ENCODE data around the gene WWOX. TPM values are rescaled to one million over a fixed set of nuclear protein-coding genes. Genes with fewer than 3 reads are reported as not detected.
"Not testable (repeated sequence)": the region's sequence is repeated elsewhere in the genome, so short reads cannot be mapped to it uniquely, and the experiment has no call there.

WWOX gene
- total RNA-seq, 3 donors from 2014 or later = 11.7 to 18.0 (median 13.8) TPM

- Histone ChIP-seq H3K4me3 (no peak overlapping the region), H3K9me3 (peaks cover 3% of the 10 kb centered on the region), H3K4me1 (ENCODE audit: low read depth) (peaks cover 7% of the 10 kb centered on the region), H3K36me3 (ENCODE audit: low read depth) (no peaks in the 10 kb centered on the region)
- no peak for ATAC-seq
- no peak for DNase-seq
- TF ChIP-seq CTCF (IDR thresholded peaks at IDR 0.05) = no peak
- intact Hi-C loops (cut with DNase I, micrococcal nuclease) = no loop called here
These were observed 951.9 kb downstream of the WWOX start for GRCh38 chr16:79051313-79051712.

- H3K4me1 ChIP-seq (ENCODE audit: low read depth); H3K36me3 ChIP-seq (ENCODE audit: low read depth); DNase-seq; H3K9me3 ChIP-seq; H3K4me3 ChIP-seq; ATAC-seq; intact Hi-C loops (cut with DNase I, micrococcal nuclease): not testable (repeated sequence)
These were observed 952.7 kb downstream of the WWOX start for GRCh38 chr16:79052198-79052597.

GRCh38 chr16:79053577-79053976, 954.1 kb downstream of the WWOX start:
- TF ChIP-seq CTCF (IDR thresholded peaks at IDR 0.05) = no peak
- DNase-seq = no peak
- H3K4me1 ChIP-seq (ENCODE audit: low read depth) = peaks cover 7% of the 10 kb centered on the region
- no peak overlapping the region for H3K4me3 ChIP-seq
- no peaks in the 10 kb centered on the region for H3K36me3 ChIP-seq (ENCODE audit: low read depth)
- ATAC-seq = no peak
- H3K9me3 ChIP-seq = peaks cover 3% of the 10 kb centered on the region
- intact Hi-C loops (cut with DNase I, micrococcal nuclease) = no loop called here

- H3K9me3 ChIP-seq = peaks cover 3% of the 10 kb centered on the region
- ATAC-seq (peak; percentile 62), DNase-seq (peak in 1 of 3 donors; percentile 30)
- intact Hi-C loops (cut with DNase I, micrococcal nuclease) = no loop called here
- H3K36me3 ChIP-seq (ENCODE audit: low read depth) = no peaks in the 10 kb centered on the region
- H3K4me1 ChIP-seq (ENCODE audit: low read depth) = peaks cover 7% of the 10 kb centered on the region
- no peak overlapping the region for H3K4me3 ChIP-seq
- no peak for TF ChIP-seq CTCF (IDR thresholded peaks at IDR 0.05)
These were observed 954.9 kb downstream of the WWOX start for GRCh38 chr16:79054211-79054984.

GRCh38 chr16:79055251-79055970, 956.0 kb downstream of the WWOX start:
- Histone ChIP-seq H3K36me3 (ENCODE audit: low read depth) (no peaks in the 10 kb centered on the region), H3K9me3 (peaks cover 3% of the 10 kb centered on the region), H3K4me3 (no peak overlapping the region), H3K4me1 (ENCODE audit: low read depth) (peaks cover 7% of the 10 kb centered on the region)
- peak; percentile 60 for ATAC-seq
- no peak for TF ChIP-seq CTCF (IDR thresholded peaks at IDR 0.05)
- intact Hi-C loops (cut with DNase I, micrococcal nuclease) = no loop called here
- DNase-seq = no peak

- intact Hi-C loops (cut with DNase I, micrococcal nuclease) = no loop called here
- no peaks in the 10 kb centered on the region for H3K9me3 ChIP-seq
- DNase-seq (no peak), ATAC-seq (no peak)
- no peaks in the 10 kb centered on the region for H3K36me3 ChIP-seq (ENCODE audit: low read depth)
- TF ChIP-seq CTCF (IDR thresholded peaks at IDR 0.05) = no peak
- H3K4me3 ChIP-seq = no peak overlapping the region
- H3K4me1 ChIP-seq (ENCODE audit: low read depth) = no peaks in the 10 kb centered on the region
These were observed 961.7 kb downstream of the WWOX start for GRCh38 chr16:79061181-79061580.
